H1 (cell line): ENCODE results near the gene YEATS2. TPM values are rescaled to one million over a fixed set of nuclear protein-coding genes. Genes with fewer than 3 reads are reported as not detected.

Experiments used
- CTCF ChIA-PET: fragments of 300-600 bp; sonication (Branson Sonifier 250); formaldehyde crosslinking; loops from one replicate; lab custom pipeline; 2021; ENCODE audit not compliant: partially characterized antibody; lab: Charles Lee
- POLR2A ChIA-PET: fragments of 300-600 bp; sonication (Branson Sonifier 250); formaldehyde crosslinking; loops from one replicate; lab custom pipeline; 2021; ENCODE audit warnings: inconsistent platforms; ENCODE audit not compliant: partially characterized antibody; lab: Charles Lee
- DNase-seq, 2 experiments: peaks; one replicate each; pipeline versions ENCODE4 v3.0.0 to v3.0.0-alpha.2; 2010 to 2022; ENCODE audit warnings: low spot score in 2 of 2, low read depth in 1 of 2, mixed read lengths in 1 of 2
- FAIRE-seq: peaks from 2 replicates; lab custom pipeline; 2011; peaks lifted over from hg19 to GRCh38; lab: Jason Lieb, UNC
- H2AFZ ChIP-seq: 2 replicates; pipeline ENCODE4 v1.8.1; 2012; ENCODE audit warnings: low read length, inconsistent platforms
- H2AK5ac ChIP-seq: 2 replicates; pipeline ENCODE4 v1.6.1; 2013; ENCODE audit warnings: low read depth, low read length
- H2BK120ac ChIP-seq: replicated peaks from 2 replicates; pipeline ENCODE3; 2013; ENCODE audit warnings: low read depth, low read length, inconsistent platforms
- H2BK12ac ChIP-seq: 2 replicates; pipeline ENCODE4 v1.6.1; 2013; ENCODE audit warnings: low read depth, low read length
- H2BK15ac ChIP-seq: 2 replicates; pipeline ENCODE4 v1.6.1; 2013; ENCODE audit warnings: low read length
- H2BK20ac ChIP-seq: 2 replicates; pipeline ENCODE4 v1.6.1; 2013; ENCODE audit warnings: low read length
- H2BK5ac ChIP-seq: 2 replicates; pipeline ENCODE4 v1.6.1; 2013; ENCODE audit warnings: low read depth, low read length
- H3K14ac ChIP-seq: 2 replicates; pipeline ENCODE4 v1.6.1; 2013; ENCODE audit warnings: inconsistent platforms; ENCODE audit not compliant: insufficient read length
- H3K18ac ChIP-seq: 2 replicates; pipeline ENCODE4 v1.6.1; 2013; ENCODE audit warnings: low read length; ENCODE audit errors: extremely low read depth
- H3K23ac ChIP-seq: 2 replicates; pipeline ENCODE4 v1.6.1; 2013; ENCODE audit warnings: inconsistent platforms; ENCODE audit not compliant: insufficient read length
- H3K23me2 ChIP-seq: 2 replicates; pipeline ENCODE4 v1.6.1; 2013; ENCODE audit warnings: low read depth, low read length
- H3K27ac ChIP-seq: 2 replicates; pipeline ENCODE4 v1.6.1; 2011; ENCODE audit warnings: low read depth, low read length, inconsistent platforms
- H3K27me3 ChIP-seq, 4 experiments: replicated peaks in 1 of 4; 1 replicate in 1 of 4; 2 replicates in 3 of 4; pipeline versions ENCODE4 v1.6.1 to v1.8.1; 2011 to 2013; ENCODE audit warnings: low read length in 3 of 4, mild to moderate bottlenecking in 3 of 4, inconsistent platforms in 2 of 4, mixed read lengths in 2 of 4, moderate library complexity in 1 of 4; ENCODE audit not compliant: control insufficient read depth in 3 of 4, insufficient read depth in 3 of 4; ENCODE audit errors: extremely low read depth in 1 of 4
- H3K36me3 ChIP-seq, 4 experiments: 2 replicates each; pipeline versions ENCODE4 v1.6.1 to v1.8.1; 2011 to 2013; ENCODE audit warnings: mild to moderate bottlenecking in 4 of 4, low read length in 3 of 4, moderate library complexity in 2 of 4, control low read depth in 1 of 4, inconsistent platforms in 1 of 4; ENCODE audit not compliant: insufficient read depth in 4 of 4, control insufficient read depth in 2 of 4
- H3K4ac ChIP-seq: replicated peaks from 2 replicates; pipeline ENCODE3; 2013; ENCODE audit warnings: low read length, low read depth, mixed read lengths, inconsistent platforms; ENCODE audit not compliant: insufficient read length
- H3K4me1 ChIP-seq, 4 experiments: replicated peaks in 1 of 4; 1 replicate in 1 of 4; 2 replicates in 3 of 4; pipeline versions ENCODE4 v1.6.1 to v1.8.1; 2011 to 2013; ENCODE audit warnings: low read length in 3 of 4, inconsistent platforms in 2 of 4, mixed read lengths in 1 of 4; ENCODE audit not compliant: insufficient read depth in 4 of 4, control insufficient read depth in 3 of 4
- H3K4me2 ChIP-seq, 2 experiments: 2 replicates each; pipeline versions ENCODE4 v1.6.1 to v1.8.1; 2011 to 2013; ENCODE audit warnings: low read depth in 2 of 2, low read length in 2 of 2, control low read depth in 1 of 2, inconsistent platforms in 1 of 2, mild to moderate bottlenecking in 1 of 2; ENCODE audit not compliant: insufficient read depth in 1 of 2
- H3K4me3 ChIP-seq, 4 experiments: fragments of 200-600, 300-600 bp in 1 of 4; sonication (generic), shearing (Covaris generic), sonication (Bioruptor Twin) in 1 of 4; 2 replicates each; pipeline versions ENCODE4 v1.5.1 to v1.8.1; 2011 to 2016; ENCODE audit warnings: low read length in 4 of 4, low read depth in 3 of 4, control low read depth in 2 of 4, inconsistent platforms in 2 of 4, mild to moderate bottlenecking in 2 of 4, mixed read lengths in 1 of 4, moderate library complexity in 1 of 4; ENCODE audit not compliant: insufficient read depth in 2 of 4; ENCODE audit errors: extremely low read depth in 1 of 4
- H3K56ac ChIP-seq: replicated peaks from 2 replicates; pipeline ENCODE3; 2013; ENCODE audit warnings: low read depth, mild to moderate bottlenecking, mixed read lengths, low read length, inconsistent platforms; ENCODE audit not compliant: insufficient read length
- H3K79me1 ChIP-seq: 2 replicates; pipeline ENCODE4 v1.6.1; 2013; ENCODE audit warnings: low read depth, low read length, control low read depth
- H3K79me2 ChIP-seq, 2 experiments: 2 replicates each; pipeline versions ENCODE4 v1.6.1 to v1.8.1; 2012 to 2013; ENCODE audit warnings: low read length in 2 of 2, mild to moderate bottlenecking in 2 of 2, inconsistent platforms in 1 of 2; ENCODE audit not compliant: insufficient read depth in 2 of 2, control insufficient read depth in 1 of 2
- H3K9ac ChIP-seq, 4 experiments: replicated peaks in 1 of 4; 1 replicate in 1 of 4; 2 replicates in 3 of 4; pipeline versions ENCODE4 v1.6.1 to v1.8.1; 2011 to 2013; ENCODE audit warnings: low read depth in 3 of 4, low read length in 3 of 4, control low read depth in 2 of 4, mild to moderate bottlenecking in 2 of 4, moderate library complexity in 2 of 4, inconsistent platforms in 1 of 4; ENCODE audit errors: extremely low read depth in 1 of 4
- H3K9me3 ChIP-seq, 2 experiments: 2 replicates each; pipeline versions ENCODE4 v1.6.1 to v1.8.1; 2012 to 2013; ENCODE audit warnings: mild to moderate bottlenecking in 2 of 2, moderate library complexity in 2 of 2, control low read depth in 1 of 2, inconsistent platforms in 1 of 2, low read depth in 1 of 2, low read length in 1 of 2, mixed read lengths in 1 of 2; ENCODE audit not compliant: insufficient read depth in 2 of 2
- H4K20me1 ChIP-seq, 2 experiments: replicated peaks in 1 of 2; 2 replicates each; pipeline versions ENCODE3 to v1.8.1; 2011 to 2013; ENCODE audit warnings: inconsistent platforms in 2 of 2, low read length in 2 of 2, mild to moderate bottlenecking in 1 of 2; ENCODE audit not compliant: insufficient read depth in 2 of 2, control insufficient read depth in 1 of 2
- H4K5ac ChIP-seq: 2 replicates; pipeline ENCODE4 v1.6.1; 2013; ENCODE audit warnings: low read length, low read depth, mixed read lengths, inconsistent platforms; ENCODE audit not compliant: insufficient read length
- H4K8ac ChIP-seq: 2 replicates; pipeline ENCODE4 v1.8.0; 2013; ENCODE audit warnings: mild to moderate bottlenecking, moderate library complexity, low read length, inconsistent platforms; ENCODE audit not compliant: insufficient read depth; ENCODE audit errors: extremely low read depth
- H4K91ac ChIP-seq: replicated peaks from 2 replicates; pipeline ENCODE3; 2013; ENCODE audit warnings: low read length, mixed read lengths, inconsistent platforms; ENCODE audit not compliant: insufficient read length
- CEBPB ChIP-seq: IDR thresholded peaks from 2 replicates; pipeline ENCODE4 v1.6.1; 2012; ENCODE audit warnings: low read depth, low read length
- FOSL1 ChIP-seq: IDR thresholded peaks from 2 replicates; pipeline ENCODE4 v1.6.1; 2011; ENCODE audit warnings: mild to moderate bottlenecking, low read depth, low read length, moderate library complexity; ENCODE audit not compliant: insufficient read depth
- GABPA ChIP-seq: IDR thresholded peaks from 2 replicates; pipeline ENCODE4 v1.6.1; 2011; ENCODE audit warnings: mild to moderate bottlenecking, low read length, moderate library complexity, borderline replicate concordance; ENCODE audit not compliant: insufficient read depth
- POU5F1 ChIP-seq: IDR thresholded peaks from 2 replicates; pipeline ENCODE4 v1.6.1; 2011; ENCODE audit warnings: low read depth, mild to moderate bottlenecking, low read length, moderate library complexity
- SP4 ChIP-seq: IDR thresholded peaks from 2 replicates; pipeline ENCODE4 v1.6.1; 2012; ENCODE audit warnings: low read length, inconsistent platforms
- WGBS, 2 experiments: shearing (Covaris generic) in 1 of 2; methylation state at CpG; one replicate each; pipeline versions ENCODE4 v1.1.6 to v1.1.7; 2013 to 2015; ENCODE audit warnings: low lambda C conversion rate in 2 of 2, mixed read lengths in 2 of 2, inconsistent platforms in 1 of 2, low coverage in 1 of 2, missing lambda C conversion rate in 1 of 2; ENCODE audit not compliant: insufficient replicate concordance in 2 of 2, insufficient coverage in 1 of 2, insufficient read length in 1 of 2; ENCODE audit errors: extremely low coverage in 1 of 2, missing lambda C conversion rate in 1 of 2; 5-methylcytosine and 5-hydroxymethylcytosine counted together
- polyA plus RNA-seq, 7 experiments: library from polyadenylated mRNA; depleted of rRNA in 3 of 7; stranded (reverse) in 5 of 7; unstranded in 2 of 7; fragments of >200 nt in 5 of 7; fragments of 200-250 nt in 2 of 7; gene quantifications; 1 replicate in 5 of 7; 2 replicates in 1 of 7; 4 replicates in 1 of 7; pipeline versions ENCODE4 v1.2.1 to v1.2.3, GENCODE V29; 2011 to 2013; ENCODE audit warnings: missing spikeins in 2 of 7, mixed read lengths in 2 of 7
- total RNA-seq: library from RNA; stranded (reverse); fragmentation: NEBNext Ultra II Directional; extraction: Animal tissue kit (Norgen Biotek cat#: 25700); gene quantifications from 2 replicates; pipeline ENCODE4 v1.2.1, GENCODE V29; 2021

YEATS2 gene
- total and polyA plus RNA-seq, 2 of the 8 experiments (the other 6 are each of a cell fraction or from before 2014, with no cell fraction given), result 35.3 to 53.7 TPM

DNA sequence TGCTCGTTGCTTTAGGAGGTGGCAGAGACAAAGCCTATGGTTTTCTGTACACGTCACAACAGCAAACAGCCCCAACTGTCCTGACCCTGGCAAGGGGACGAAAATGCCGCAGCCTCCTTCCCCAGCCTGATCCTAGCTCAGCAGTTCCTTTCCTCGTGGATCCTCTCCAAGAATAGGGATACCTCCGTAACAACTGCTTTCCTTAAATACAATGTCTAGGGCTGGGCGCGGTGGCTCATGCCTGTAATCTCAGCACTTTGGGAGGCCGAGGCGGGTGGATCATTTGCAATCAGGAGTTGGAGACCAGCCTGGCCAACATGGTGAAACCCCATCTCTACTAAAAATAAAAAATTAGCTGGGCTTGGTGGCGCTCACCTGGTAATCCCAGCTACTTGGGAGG, 110.8 kb downstream of the YEATS2 start:
- WGBS, 2 experiments, result 89% methylated on average over 11 of the region's 11 CpGs; no CpG with 5 or more reads in 1 of the 2 experiments
- H4K8ac ChIP-seq, result no peak overlapping the region

More for the DNA sequence above, 110.8 kb downstream of the YEATS2 start:
- Histone ChIP-seq H3K14ac (no peak overlapping the region), H3K79me2 (no peaks in the 10 kb centered on the region)
- TF ChIP-seq FOSL1, result no peak
- no peak for TF ChIP-seq GABPA
- TF ChIP-seq CEBPB, result no peak
- no peak for TF ChIP-seq SP4
- TF ChIP-seq POU5F1, result no peak
- TF ChIP-seq, all 59 proteins: peak for 0
- H3K18ac ChIP-seq, result no peak overlapping the region
- no peaks in the 10 kb centered on the region for H3K4me1 ChIP-seq
- H2BK5ac ChIP-seq, result no peak overlapping the region
- DNase-seq (no peak), FAIRE-seq (no peak)
- CTCF ChIA-PET, result interaction anchor here (1.0 kb wide), 1 partner anchor 224 kb away, joined by 3 read pairs; no protein-coding TSS in a partner anchor
- H2BK120ac ChIP-seq, result no peak overlapping the region
- no peak overlapping the region for H3K9ac ChIP-seq
- H3K4ac ChIP-seq, result no peak overlapping the region
- no peaks in the 10 kb centered on the region for H3K9me3 ChIP-seq
- H3K23ac ChIP-seq, result no peak overlapping the region
- H4K20me1 ChIP-seq, result peaks cover 2 to 4% of the 10 kb centered on the region in 2 experiments
- H2BK20ac ChIP-seq, result no peak overlapping the region
- H3K36me3 ChIP-seq, result peaks cover 37 to 77% (median 68%) of the 10 kb centered on the region in 4 experiments
- H2AK5ac ChIP-seq, result no peak overlapping the region
- no peak overlapping the region for H3K4me2 ChIP-seq
- no peak overlapping the region for H4K91ac ChIP-seq
- no peak overlapping the region for H3K4me3 ChIP-seq
- H2BK12ac ChIP-seq, result no peak overlapping the region
- no peak overlapping the region for H2BK15ac ChIP-seq
- H4K5ac ChIP-seq, result no peak overlapping the region
- no peak overlapping the region for H2AFZ ChIP-seq
- no peaks in the 10 kb centered on the region for H3K27me3 ChIP-seq
- POLR2A ChIA-PET, result no interaction called here
- H3K79me1 ChIP-seq, result peaks cover 2% of the 10 kb centered on the region; the same call in 1 of the 2 replicates
- H3K23me2 ChIP-seq, result no peaks in the 10 kb centered on the region
- H3K27ac ChIP-seq, result no peak overlapping the region
- H3K56ac ChIP-seq, result no peak overlapping the region
